BJ (cell line): ENCODE data around the gene TNIK. TPM values are rescaled to one million over a fixed set of nuclear protein-coding genes. Genes with fewer than 3 reads are reported as not detected.

Experiments
- CTCF ChIA-PET: fragments of 350-600 bp; formaldehyde crosslinking; extraction: SDS; loops from one replicate; lab custom pipeline; 2021; ENCODE audit warnings: antibody characterized with exemption, inconsistent platforms; lab: Yijun Ruan, JAX
- POLR2A ChIA-PET: fragments of 300-600 bp; sonication (Branson Sonifier 250); formaldehyde crosslinking; extraction: SDS; loops from one replicate; lab custom pipeline; 2021; ENCODE audit warnings: antibody characterized with exemption; lab: Charles Lee
- DNase-seq: peaks from one replicate; pipeline ENCODE4 v3.0.0-alpha.2; 2011; ENCODE audit warnings: low read depth
- H3K27me3 ChIP-seq: 2 replicates; pipeline ENCODE4 v1.6.0; 2011; ENCODE audit warnings: low read length; ENCODE audit not compliant: control insufficient read depth, insufficient read depth
- H3K36me3 ChIP-seq: 2 replicates; pipeline ENCODE4 v1.5.1; 2011; ENCODE audit warnings: low read length; ENCODE audit not compliant: control insufficient read depth, insufficient read depth
- H3K4me3 ChIP-seq: 2 replicates; pipeline ENCODE4 v1.5.1; 2011; ENCODE audit warnings: low read depth, mild to moderate bottlenecking, control low read depth, low read length
- polyA plus RNA-seq: library from polyadenylated mRNA; depleted of rRNA; stranded (reverse); fragments of >200 nt; gene quantifications from 2 replicates; pipeline ENCODE4 v1.2.3, GENCODE V29; 2011
- TF ChIP-seq, protein P1 (sequence below): IDR thresholded peaks from 2 replicates; pipeline ENCODE4 v1.5.1; 2011; ENCODE audit warnings: low read depth, mild to moderate bottlenecking, control low read depth, inconsistent platforms, low read length, moderate library complexity; ENCODE audit not compliant: insufficient read depth

Gene TNIK
- polyA plus RNA-seq, 1 experiment, result 2.1 TPM

- no peaks in the 10 kb centered on the region for H3K27me3 ChIP-seq
- TF ChIP-seq, protein P1, sequence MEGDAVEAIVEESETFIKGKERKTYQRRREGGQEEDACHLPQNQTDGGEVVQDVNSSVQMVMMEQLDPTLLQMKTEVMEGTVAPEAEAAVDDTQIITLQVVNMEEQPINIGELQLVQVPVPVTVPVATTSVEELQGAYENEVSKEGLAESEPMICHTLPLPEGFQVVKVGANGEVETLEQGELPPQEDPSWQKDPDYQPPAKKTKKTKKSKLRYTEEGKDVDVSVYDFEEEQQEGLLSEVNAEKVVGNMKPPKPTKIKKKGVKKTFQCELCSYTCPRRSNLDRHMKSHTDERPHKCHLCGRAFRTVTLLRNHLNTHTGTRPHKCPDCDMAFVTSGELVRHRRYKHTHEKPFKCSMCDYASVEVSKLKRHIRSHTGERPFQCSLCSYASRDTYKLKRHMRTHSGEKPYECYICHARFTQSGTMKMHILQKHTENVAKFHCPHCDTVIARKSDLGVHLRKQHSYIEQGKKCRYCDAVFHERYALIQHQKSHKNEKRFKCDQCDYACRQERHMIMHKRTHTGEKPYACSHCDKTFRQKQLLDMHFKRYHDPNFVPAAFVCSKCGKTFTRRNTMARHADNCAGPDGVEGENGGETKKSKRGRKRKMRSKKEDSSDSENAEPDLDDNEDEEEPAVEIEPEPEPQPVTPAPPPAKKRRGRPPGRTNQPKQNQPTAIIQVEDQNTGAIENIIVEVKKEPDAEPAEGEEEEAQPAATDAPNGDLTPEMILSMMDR, result no peak
- no peaks in the 10 kb centered on the region for H3K36me3 ChIP-seq
- DNase-seq, result no peak
- no peak overlapping the region for H3K4me3 ChIP-seq
- CTCF ChIA-PET, result interaction anchor here (1.2 to 1.7 kb wide), 2 partner anchors 8 to 16 kb away, joined by 4 to 8 read pairs; no protein-coding TSS in a partner anchor
- POLR2A ChIA-PET, result no interaction called here
Measured at GRCh38 chr3:171066206-171066605, 394.0 kb downstream of the TNIK start.

DNA sequence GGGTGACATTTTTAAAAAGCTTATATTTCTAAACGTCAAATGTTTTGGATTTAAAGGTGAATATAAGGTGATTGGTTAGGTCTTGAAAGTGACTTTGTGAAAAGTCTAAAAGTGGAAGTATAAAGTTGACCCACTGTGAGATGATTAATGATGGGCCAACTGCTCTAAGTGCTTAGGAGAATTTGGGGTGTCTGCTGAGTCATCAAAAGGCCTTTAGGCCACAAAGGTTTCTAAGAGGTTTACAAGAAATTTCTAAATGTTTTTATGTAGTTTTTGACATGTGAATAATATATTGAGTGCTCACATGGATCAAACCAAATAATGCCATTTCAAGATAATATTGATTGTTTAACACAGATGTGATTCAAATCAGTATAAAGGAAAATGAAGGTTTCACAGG is 394.5 kb downstream of the TNIK start:
- DNase-seq, result no peak
- CTCF ChIA-PET, result interaction anchor here (1.2 to 1.7 kb wide), 2 partner anchors 9 to 16 kb away, joined by 4 to 8 read pairs; no protein-coding TSS in a partner anchor
- TF ChIP-seq, protein P1, result no peak
- no peaks in the 10 kb centered on the region for H3K27me3 ChIP-seq
- H3K36me3 ChIP-seq, result no peaks in the 10 kb centered on the region
- POLR2A ChIA-PET, result no interaction called here
- no peak overlapping the region for H3K4me3 ChIP-seq

DNA sequence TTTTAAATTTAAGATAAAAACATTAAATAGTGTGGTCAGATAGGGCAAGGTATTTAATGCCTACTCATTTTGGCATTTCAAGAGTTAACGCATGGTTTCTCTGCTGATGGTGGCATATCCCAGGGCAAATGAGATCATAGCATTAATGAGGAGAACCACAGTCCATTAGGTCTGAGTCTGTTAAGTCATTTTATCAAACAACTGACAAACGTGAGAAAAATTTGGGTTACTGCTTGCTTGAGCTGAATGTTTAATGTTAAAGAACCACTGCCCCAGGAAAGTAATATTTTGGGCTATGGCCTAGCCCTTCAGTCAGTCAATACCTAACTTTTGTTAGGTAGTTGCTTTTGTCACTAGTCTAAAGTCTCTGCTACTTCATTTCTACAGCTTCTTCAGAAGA is 395.7 kb downstream of the TNIK start:
- DNase-seq, result no peak
- Histone ChIP-seq H3K36me3 (no peaks in the 10 kb centered on the region), H3K4me3 (no peak overlapping the region), H3K27me3 (no peaks in the 10 kb centered on the region)
- TF ChIP-seq, protein P1, result no peak
- CTCF ChIA-PET, result interaction anchor here (0.6 to 0.8 kb wide), 2 partner anchors 13 to 17 kb away, joined by 3 read pairs; no protein-coding TSS in a partner anchor
- POLR2A ChIA-PET, result no interaction called here

DNA sequence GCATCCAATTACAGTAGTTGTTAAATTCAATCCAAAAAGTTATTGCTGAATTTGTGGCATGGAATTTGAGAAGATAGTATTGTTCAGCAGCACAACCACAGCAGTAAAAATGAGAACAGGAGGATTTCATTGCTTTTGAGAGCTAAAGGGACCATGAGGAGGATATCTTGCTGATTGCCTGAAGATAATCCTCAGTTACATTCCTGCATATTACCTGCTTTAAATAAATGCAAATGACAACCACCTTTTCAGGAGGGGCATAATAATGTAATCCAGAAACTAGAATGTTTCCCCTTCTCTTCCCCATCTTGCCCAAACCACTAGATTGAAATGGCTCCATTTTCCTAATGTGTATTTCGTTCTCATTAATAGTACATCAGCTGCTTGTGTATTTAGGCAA is 398.5 kb downstream of the TNIK start:
- Histone ChIP-seq H3K36me3 (no peaks in the 10 kb centered on the region), H3K27me3 (no peaks in the 10 kb centered on the region), H3K4me3 (no peak overlapping the region)
- POLR2A ChIA-PET, result no interaction called here
- TF ChIP-seq, protein P1, result no peak
- no peak for DNase-seq
- CTCF ChIA-PET, result interaction anchor here (1.7 kb wide), 1 partner anchor 11 kb away, joined by 10 read pairs; no protein-coding TSS in a partner anchor

- DNase-seq, result no peak
- TF ChIP-seq, protein P1, result no peak
- no peak overlapping the region for H3K4me3 ChIP-seq
- no peaks in the 10 kb centered on the region for H3K27me3 ChIP-seq
- ChIA-PET CTCF (no interaction called here), POLR2A (no interaction called here)
- H3K36me3 ChIP-seq, result no peaks in the 10 kb centered on the region
Measured at GRCh38 chr3:171059978-171060377, 400.2 kb downstream of the TNIK start.
